Head of caudate nucleus (tissue), 42 donors: ENCODE results near the gene UCHL3.

ENCODE experiments used
- DNase-seq, 42 donors: peaks; one replicate each; pipeline versions ENCODE4 v3.0.0 to v3.0.0-alpha.2; 2020 to 2021; ENCODE audit warnings: mixed read lengths in 7 of 42
- intact Hi-C: fragments of 100-400 bp; cut with DNase I; formaldehyde crosslinking; loops from one replicate; pipeline ENCODE4 v1.15.0; 2022

Gene UCHL3

DNA sequence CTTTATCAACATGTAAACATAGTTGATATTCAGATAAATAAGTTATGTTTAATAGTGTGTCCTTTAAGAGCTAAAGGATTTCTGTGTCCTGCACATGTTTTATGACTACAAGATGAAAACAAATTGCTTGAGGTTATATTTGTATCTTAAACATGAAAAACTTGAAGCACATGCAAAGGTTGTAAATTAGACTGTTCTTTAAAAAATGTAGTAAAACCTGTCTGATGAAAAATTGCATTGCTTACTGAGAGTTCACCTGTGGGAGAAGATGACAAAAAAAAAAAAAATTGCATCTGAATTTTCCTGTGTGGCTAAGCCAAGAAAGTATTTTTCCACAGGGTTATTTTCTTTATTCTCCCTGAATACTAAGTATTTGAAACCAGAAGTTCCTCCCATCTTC is 60.9 kb downstream of the UCHL3 start:
- DNase-seq, result no peak
- intact Hi-C loops, result no loop called here

DNA sequence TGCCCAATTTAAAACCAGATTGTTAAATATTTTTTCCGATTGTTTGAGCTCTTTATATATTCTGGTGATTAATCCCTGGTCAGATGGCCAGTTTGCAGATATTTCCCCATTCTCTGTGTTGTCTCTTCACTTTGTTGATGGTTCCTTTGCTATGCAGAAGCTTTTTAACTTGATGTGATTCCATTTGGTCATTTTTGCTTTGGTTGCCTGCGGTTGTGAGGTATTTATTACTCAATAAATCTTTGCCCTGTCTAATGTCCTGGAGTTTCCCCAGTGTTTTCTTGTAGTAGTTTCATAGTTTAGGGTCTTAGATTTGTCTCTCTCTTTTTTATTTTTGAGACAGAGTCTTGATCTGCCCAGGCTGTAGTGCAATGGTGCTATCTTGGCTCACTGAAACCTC is 62.8 kb downstream of the UCHL3 start:
- DNase-seq, result no peak

DNA sequence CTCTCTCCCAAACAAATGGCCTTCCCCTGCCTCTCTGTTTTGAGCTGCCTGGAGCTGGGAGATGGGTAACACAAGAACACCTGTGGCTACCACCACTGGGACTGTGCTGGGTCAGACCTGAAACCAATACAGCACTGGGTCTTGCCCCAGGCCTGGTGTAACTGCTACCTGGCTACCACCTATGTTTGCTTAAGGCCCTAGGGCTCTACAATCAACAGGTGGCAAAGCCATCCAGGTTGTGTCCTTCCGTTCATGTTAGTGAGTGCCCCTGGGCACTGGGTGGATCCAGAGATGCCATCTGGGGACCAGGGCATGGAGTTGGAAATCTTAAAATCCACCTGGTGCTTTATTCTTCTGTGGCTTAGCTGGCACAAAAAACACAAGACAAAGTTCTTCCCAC is 67.6 kb downstream of the UCHL3 start:
- no peak for DNase-seq
- intact Hi-C loops, result no loop called here

More for the DNA sequence above, 62.8 kb downstream of the UCHL3 start:
- intact Hi-C loops, result no loop called here

DNA sequence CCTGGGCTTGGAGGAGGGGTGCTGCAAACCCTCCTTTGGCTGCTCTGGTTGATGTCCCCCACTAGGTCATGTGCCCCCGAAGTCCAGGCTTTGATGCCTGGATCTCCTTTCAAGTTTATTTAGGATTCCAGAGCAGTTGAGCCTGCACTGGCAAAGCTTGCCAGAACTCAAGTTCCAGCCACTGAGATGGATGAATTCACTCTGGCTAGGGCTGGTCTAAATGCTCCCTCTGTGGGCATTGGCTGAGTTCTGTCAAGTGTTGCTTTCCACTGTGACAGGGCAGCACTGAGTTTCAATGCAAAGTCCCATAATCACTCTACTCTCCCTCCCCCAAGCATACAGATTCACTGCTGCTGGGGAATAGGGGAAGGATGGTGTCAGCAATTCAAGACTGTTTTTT is 68.7 kb downstream of the UCHL3 start:
- intact Hi-C loops, result no loop called here
- no peak for DNase-seq

DNA sequence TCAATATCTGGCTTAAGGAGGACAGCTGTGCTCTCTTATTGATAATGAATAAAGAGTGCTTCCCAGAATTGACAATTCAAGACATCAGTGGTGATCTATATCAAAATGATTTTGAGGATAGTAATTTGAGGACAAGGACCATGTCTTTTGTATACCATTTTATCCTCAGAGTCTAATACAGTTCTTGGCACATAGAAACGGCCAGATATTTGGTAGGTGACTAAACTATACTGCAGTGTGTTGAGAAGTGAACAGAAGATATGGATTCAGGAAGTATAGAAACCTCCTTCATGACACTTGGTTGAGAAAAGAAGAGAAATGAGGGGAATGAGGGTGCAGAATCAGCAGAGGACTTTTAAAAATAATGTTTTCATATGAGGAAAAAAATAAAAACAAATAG is 70.4 kb downstream of the UCHL3 start:
- DNase-seq, result no peak
- intact Hi-C loops, result no loop called here

DNA sequence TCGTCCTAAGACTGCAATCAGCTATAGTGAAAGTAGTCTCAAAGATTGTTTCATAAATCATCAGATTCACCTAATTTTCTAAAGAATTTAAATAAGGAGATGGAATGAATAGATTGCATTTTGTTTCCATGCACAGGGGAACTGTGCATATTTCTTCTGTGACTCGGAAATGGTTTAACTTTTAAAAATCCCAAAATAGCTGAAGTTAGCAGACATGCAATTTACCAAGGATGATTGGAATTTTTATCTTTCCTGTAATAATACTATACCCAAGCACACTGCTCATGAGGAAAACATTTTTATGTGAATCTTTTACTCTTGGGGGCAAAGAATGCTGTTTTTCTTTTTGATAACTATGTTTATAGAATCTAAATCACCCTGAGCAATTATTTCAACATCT is 71.6 kb downstream of the UCHL3 start:
- DNase-seq, result no peak
- intact Hi-C loops, result no loop called here

DNA sequence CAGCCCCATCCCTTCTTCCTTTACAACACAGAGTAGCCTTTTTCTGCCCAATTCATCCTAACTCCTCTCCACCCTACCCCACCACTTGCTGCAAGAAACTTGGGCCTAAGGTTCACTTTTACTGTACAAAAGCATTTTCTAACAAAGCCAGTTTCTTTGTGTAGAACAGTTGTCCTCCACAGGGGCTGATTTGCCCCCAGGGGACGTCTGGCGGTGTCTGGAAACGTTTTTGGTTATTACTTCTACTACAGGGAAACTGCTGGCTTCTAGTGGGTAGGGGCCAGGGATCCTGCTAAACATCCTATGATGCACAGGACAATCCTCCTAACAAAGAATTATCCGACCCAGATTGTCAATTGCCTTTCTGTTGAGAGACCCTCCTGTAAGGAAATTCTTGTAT is 79.2 kb downstream of the UCHL3 start:
- DNase-seq, result no peak
- intact Hi-C loops, result no loop called here

DNA sequence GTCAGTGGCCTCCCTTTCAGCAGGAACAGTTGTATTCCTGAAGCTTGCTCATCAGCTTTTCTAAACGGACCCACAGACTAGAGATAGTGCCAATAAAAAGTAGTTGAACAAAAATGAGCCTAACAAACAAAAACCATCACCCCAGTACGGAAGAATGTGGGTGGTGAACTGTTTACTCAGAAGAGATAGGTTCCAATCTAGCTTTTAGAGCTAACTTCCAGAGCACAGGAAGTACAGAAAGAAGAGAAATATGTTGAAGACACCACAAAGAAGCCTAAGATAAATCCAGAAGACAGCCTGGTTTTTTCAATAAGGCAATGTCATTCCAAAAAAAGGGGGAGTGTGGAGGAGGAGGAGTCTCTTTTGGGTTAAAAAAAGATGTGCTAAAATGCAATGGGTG is 83.7 kb downstream of the UCHL3 start:
- no peak for DNase-seq
- intact Hi-C loops, result no loop called here

DNA sequence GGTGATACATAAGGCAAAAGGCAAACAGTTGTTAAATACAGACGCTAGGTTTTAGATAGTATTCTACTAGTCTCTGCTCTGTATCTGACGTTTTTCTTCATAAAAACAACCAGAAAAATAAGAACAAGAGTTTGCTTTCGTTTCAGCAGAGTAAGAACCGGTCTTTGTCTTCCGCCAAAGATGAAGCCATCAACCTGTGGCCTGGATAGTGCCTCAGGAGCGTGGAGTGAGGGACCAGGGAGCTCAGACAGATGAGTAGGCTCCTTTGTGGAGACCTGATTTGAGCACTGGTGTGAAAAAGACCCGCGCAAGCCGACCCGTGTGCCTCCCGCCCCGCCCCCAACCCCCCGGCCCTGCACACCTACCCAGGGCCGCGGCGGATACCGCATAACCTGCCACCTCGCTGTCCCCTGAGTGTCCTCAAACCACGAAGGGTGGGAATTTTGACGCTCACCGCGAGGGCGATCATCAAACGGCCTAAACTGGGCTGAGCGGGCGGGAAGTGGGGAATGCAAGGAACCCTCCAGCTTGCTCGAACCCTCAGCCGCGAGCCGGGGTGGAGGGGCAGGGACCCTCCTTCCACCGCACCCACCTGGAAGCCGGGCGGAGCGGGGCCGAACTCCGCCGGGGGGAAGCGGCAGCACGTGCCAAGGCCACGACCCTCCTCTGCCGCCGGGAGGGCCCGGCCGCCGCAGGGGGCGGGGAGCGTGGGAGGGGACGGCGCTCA is 85.7 kb downstream of the UCHL3 start:
- intact Hi-C loops, result no loop called here
- no peak for DNase-seq

DNA sequence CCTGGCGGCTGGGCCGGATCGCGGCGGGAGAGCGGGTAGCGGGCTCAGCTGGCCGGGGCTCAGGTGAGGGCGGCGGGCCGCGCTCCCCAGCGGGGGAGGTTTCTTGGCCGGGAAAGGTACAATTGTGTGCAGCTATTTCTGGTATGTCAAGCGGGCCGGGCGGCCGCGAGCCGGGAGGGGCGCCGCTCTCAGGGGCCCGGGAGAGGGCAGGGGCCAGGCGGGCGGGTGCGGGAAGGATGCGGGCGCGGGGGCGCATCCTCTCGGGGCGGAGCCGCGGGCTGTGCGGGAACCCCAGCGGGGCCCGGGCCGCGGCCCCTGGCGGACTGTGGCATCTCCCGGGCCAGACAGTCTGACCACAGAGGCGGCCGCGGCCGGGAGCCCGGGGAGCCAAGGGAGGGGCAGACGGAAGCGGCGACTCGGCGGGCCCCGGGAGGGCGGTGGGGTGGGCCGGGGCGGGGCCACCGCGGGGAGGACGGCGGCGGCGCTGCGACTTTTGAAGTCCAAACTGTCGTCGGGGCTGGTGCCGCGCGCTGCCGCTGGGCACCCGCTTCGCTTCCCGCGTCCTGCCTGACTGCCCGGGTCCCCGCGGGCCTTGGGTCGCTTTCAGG is 86.3 kb downstream of the UCHL3 start, which contains the start of gene LMO7:
LMO7 (plus strand) TSS at position 503 of the 608 bp plus-strand sequence. CDS start 328 bp downstream, outside the sequence.
- peak in 35 of 42 donors; percentile 14 to 70 (median 38) for DNase-seq
- intact Hi-C loops, result no loop called here

DNA sequence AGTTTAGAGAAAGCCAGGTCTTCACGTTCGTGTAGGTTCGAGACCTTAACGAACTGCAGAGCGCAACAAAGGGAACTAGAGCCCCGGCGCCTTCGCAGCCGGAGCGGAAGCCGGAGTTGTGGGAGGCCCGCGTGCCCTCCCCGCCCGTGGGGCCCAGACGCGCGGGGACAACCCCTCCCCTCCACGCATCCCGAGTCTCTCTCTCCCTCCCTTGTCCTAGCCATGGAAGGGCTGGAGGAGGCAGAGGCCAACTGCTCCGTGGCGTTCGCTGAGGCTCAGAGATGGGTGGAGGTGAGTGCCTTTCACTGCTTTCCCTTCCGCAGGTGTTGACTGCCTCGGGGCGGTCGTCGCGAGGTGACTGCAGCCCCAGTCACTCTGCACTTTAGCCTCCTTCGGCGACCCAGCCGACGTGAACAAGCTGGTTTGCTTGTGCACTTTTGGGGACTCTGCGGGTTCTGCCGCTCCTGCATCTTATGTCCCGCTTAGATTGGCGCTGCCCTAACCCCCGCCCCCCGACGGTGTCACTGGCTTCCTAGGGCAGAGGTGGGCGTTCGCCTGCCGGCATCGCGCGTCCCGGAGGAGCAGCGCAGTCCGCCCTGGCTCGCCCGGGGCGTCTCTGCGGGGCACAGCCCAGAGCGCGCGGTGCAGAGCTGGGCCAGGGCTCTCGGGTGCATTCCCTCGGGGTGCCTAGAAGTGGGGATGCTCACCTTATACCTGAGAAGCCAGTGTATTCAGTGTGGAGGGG is 87.0 kb downstream of the UCHL3 start:
- intact Hi-C loops, result no loop called here
- peak in 15 of 42 donors; percentile 4 to 45 (median 10) for DNase-seq

DNA sequence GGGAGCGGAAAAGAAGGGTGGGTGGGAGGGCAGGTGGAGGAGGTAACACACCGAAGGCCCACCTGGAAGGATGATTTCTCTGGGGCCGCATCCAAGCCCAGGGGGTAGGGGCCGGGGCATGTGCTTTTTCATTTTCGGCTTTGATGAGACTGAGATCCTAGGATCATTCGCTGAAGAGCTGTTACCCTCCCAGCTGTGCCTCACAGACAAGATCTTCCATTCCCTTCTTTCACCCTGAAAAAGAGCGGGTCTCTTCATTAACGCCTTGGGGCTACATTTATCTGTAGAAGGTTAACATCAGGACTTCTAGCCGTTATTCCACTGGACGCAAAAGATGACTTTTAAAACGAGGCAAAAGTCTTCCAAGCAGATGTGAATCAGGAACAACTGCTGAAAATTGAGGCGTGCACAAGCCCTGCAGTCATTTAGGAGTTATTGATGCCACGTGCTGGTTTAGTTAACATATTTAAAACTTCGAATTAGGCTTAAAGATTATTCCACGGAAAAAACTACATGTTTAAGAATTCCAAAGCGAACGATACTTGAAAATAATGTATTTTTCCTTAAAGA is 87.7 kb downstream of the UCHL3 start:
- intact Hi-C loops, result no loop called here
- DNase-seq, result no peak

DNA sequence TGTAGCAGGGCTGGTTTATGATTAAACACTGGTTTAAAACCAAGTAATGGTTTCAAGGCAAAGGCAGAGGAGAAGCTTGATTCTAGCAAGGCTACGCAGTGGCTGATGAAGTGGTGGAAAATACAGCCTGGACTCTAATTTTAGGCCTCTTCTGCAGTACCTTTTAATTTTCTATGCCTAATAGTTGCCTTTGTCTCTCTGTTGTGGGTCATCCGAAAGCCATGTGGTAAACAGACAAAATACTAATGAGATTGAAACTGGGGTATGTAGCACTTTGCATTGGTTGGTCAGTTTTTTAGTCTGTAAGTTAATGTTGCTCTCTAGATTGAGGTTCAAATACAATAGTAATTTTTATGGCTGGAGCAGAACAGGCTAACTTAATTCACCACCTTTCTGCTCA is 89.9 kb downstream of the UCHL3 start:
- no peak for DNase-seq
- intact Hi-C loops, result no loop called here

DNA sequence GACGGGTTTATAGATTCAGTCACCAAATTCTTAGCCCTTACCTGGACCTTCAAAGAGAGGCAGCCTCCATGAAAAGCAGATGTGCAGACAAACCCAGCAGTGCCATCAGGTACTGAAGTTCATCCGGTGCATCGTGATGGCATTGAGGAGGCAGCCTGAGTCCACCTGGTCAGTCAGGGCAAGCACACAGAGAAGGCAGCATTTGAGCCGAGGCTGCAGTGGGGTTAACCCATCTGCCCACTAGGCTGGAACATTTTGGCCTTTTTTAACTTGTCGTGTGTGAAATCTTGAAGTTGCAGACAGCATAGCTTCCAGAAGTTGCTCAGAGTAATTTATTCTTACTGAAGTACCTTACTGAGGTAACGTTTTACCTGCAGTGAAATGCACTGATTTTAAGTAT is 91.4 kb downstream of the UCHL3 start:
- intact Hi-C loops, result no loop called here

DNA sequence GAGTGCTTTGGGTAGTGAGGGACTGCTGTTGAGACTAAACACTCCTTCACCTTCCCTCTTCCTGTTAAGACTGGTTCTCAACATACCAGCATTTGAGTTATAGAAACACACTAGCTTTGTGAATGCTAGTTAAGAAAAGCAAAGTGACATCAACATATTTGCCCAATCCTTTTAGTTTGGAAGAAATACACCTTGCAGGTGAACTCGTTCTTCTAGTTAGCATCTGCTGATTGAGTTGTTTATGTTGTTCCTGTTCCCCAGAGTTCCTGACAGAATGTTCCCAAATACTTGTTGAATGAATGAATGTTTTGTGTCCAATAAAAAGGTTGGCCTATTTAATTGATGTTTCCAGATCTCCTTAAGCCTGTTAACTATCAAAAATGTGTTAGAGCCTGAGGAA is 93.6 kb downstream of the UCHL3 start:
- intact Hi-C loops, result no loop called here
- DNase-seq, result no peak

More for the DNA sequence above, 91.4 kb downstream of the UCHL3 start:
- DNase-seq, result no peak

DNA sequence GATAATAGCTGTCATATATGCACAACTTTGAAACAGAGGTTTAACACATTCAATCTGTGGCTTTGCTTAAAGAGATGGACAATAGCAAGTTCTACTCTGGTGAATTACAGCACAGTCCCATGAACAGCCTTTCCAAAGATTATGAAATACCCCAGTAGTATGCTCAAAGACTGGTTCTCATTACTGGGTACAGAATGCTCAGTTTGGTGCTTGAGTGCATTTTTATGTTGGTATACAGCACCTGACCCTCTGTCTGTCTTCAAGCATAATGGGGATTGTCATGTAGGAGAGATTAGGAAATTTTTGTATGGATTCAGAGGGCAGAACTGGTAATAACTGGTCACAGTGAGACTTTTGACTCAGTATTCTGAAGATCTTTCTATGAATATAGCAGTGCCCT is 94.1 kb downstream of the UCHL3 start:
- DNase-seq, result no peak
- intact Hi-C loops, result no loop called here

DNA sequence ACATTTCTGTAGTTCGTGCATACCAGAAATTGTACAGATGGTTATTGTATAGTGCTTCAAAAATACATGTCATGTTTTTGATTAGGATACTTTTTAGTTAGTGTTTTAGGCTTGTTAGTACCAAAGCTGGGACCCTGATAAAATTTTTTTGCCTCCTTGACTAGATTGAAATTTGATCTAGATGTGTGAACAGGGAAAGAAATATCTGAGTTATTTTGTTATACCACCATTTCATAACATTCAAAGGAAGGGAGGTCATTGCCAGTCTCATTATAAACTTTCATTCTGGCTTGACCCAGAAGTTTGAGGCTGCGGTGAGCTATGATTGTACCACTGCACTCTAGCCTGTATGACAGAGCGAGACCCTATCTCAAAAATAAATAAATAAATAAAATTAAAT is 95.5 kb downstream of the UCHL3 start:
- intact Hi-C loops, result no loop called here
- DNase-seq, result no peak

DNA sequence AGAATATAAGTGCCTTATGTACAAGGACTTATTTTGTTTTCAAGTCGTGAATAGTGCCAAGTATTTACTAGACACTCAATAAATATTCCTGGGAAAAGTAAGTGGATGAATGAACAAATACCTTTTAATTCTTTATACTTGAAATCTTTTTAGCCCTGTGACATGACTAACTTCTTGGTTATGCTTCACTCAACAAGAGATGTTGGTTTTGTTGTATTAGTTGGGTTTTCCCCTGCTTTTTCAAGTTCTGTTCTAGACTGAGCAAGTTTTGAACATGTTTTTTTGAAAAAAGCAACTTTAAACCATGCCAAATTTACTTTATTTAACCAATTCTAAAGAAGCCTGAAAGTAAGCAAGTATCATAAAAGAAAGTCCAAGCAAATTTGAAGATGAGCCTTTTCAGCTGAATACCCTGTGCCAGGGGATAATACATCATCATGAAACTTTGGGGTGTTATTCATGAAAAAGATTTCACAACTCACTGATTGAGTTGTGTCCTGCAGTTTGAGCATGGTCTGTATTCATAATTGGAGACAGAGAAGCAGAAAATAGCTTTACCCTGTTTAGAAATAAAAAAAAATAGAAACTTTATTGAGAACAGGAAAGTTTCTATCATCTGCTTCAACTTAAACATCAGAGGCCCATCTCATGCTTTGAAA is 97.7 kb downstream of the UCHL3 start:
- intact Hi-C loops, result no loop called here
- no peak for DNase-seq

DNA sequence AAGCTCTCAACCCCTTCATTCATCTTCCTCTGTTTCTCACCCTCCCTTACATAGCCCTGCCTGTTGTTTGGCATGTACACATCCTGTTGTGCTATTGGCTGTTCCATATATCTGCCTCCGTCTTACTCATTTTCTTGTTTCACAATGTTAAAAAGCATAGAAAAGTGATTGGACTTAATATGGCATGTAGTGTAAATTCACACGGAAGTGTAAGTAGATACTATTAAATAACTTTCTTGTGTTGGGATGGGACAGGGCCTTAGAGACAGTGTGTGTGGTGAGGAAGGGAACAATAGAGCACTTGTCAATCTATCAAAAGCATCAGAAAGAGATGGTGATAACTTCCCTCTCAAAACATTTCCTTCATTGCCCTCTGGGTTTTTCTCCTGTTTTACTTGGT is 98.9 kb downstream of the UCHL3 start:
- intact Hi-C loops, result no loop called here
- no peak for DNase-seq

DNA sequence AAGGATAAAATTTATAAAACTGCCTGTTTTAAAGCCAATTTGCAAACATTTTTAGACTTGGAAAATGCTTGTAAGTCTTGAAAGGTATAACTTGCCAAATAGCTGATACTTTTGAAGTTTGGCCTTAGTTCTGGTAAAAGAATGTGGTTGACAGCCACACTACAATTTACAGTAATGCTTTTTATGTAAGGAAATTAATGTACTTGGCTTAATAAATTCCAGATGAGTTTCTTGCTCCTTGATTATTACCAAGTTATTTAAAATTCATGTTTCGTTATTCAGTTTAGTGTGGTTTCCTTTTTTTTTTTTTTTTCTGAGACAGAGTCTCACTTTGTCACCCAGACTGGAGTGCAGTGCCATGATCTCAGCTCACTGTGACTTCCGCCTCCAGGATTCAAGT is 101.4 kb downstream of the UCHL3 start:
- DNase-seq, result no peak
- intact Hi-C loops, result no loop called here
